AG04449 (cell line): ENCODE data around the gene DNAJB5.

Experiments
- CTCF ChIA-PET: fragments of 350-600 bp; formaldehyde crosslinking; extraction: SDS; loops from one replicate; lab custom pipeline; 2021; ENCODE audit warnings: antibody characterized with exemption; lab: Yijun Ruan, JAX
- POLR2A ChIA-PET: fragments of 400-600, 350-600 bp; formaldehyde crosslinking; extraction: SDS; loops from one replicate; lab custom pipeline; 2020; ENCODE audit warnings: antibody characterized with exemption, inconsistent platforms; lab: Yijun Ruan, JAX
- DNase-seq: peaks from one replicate; pipeline ENCODE4 v3.0.0-alpha.2; 2010; ENCODE audit warnings: low read depth, low spot score
- H3K4me3 ChIP-seq: 2 replicates; pipeline ENCODE4 v1.5.1; 2011; ENCODE audit warnings: low read depth, mild to moderate bottlenecking, control low read depth, low read length
- CTCF ChIP-seq: IDR thresholded peaks from one replicate; pipeline ENCODE4 v1.5.1; 2011; ENCODE audit warnings: mild to moderate bottlenecking, moderate library complexity, low read length, control low read depth, inconsistent platforms; ENCODE audit not compliant: insufficient read depth; ENCODE audit errors: missing control alignments

Gene DNAJB5

GRCh38 chr9:35044071-35044470 is 54.5 kb downstream of the DNAJB5 start:
- ChIA-PET CTCF (interaction anchor here (0.7 to 3.0 kb wide), 6 partner anchors 16 to 144 kb away, joined by 3 to 14 read pairs (median 4); partner anchors contain the start of gene PIGO), POLR2A (interaction anchor here (1.4 kb wide), 1 partner anchor 36 kb away, joined by 4 read pairs; the partner anchor contains the start of gene FANCG)
- TF ChIP-seq CTCF: no peak
- no peak for DNase-seq
- H3K4me3 ChIP-seq: no peak overlapping the region
